H9 (cell line): ENCODE data around the gene CNDP1. TPM values are rescaled to one million over a fixed set of nuclear protein-coding genes. Genes with fewer than 3 reads are reported as not detected.

ENCODE experiments used
- DNase-seq: peaks from one replicate; pipeline ENCODE4 v3.0.0-alpha.2; 2017
- H2AFZ ChIP-seq: one replicate; pipeline ENCODE4 v1.6.1; 2013; ENCODE audit warnings: mild to moderate bottlenecking, low read length, control low read depth, moderate library complexity
- H2AK5ac ChIP-seq: 2 replicates; pipeline ENCODE4 v1.6.1; 2013; ENCODE audit warnings: low read length, control low read depth, mixed read lengths; ENCODE audit not compliant: insufficient read length
- H2BK120ac ChIP-seq: one replicate; pipeline ENCODE4 v1.6.1; 2013; ENCODE audit warnings: low read depth, mild to moderate bottlenecking, low read length, control low read depth, inconsistent platforms; ENCODE audit not compliant: poor library complexity, severe bottlenecking
- H2BK12ac ChIP-seq: 2 replicates; pipeline ENCODE4 v1.6.1; 2013; ENCODE audit warnings: low read length, control low read depth, mixed read lengths, low read depth; ENCODE audit not compliant: insufficient read length
- H2BK15ac ChIP-seq: 2 replicates; pipeline ENCODE4 v1.6.1; 2013; ENCODE audit warnings: low read depth, low read length, control low read depth
- H2BK20ac ChIP-seq: one replicate; pipeline ENCODE4 v1.6.1; 2013; ENCODE audit warnings: low read depth, mild to moderate bottlenecking, low read length, control low read depth, inconsistent platforms; ENCODE audit not compliant: poor library complexity, severe bottlenecking
- H2BK5ac ChIP-seq: 2 replicates; pipeline ENCODE4 v1.6.1; 2013; ENCODE audit warnings: low read length, control low read depth, mixed read lengths; ENCODE audit not compliant: insufficient read length
- H3K14ac ChIP-seq: 2 replicates; pipeline ENCODE4 v1.6.1; 2013; ENCODE audit warnings: low read length, control low read depth; ENCODE audit not compliant: insufficient read depth
- H3K18ac ChIP-seq: 2 replicates; pipeline ENCODE4 v1.6.1; 2013; ENCODE audit warnings: low read depth, mild to moderate bottlenecking, mixed read lengths, low read length, control low read depth; ENCODE audit not compliant: insufficient read length
- H3K23ac ChIP-seq: 2 replicates; pipeline ENCODE4 v1.6.1; 2013; ENCODE audit warnings: low read length, control low read depth, mixed read lengths, low read depth; ENCODE audit not compliant: insufficient read length
- H3K23me2 ChIP-seq: 2 replicates; pipeline ENCODE4 v1.6.1; 2013; ENCODE audit warnings: low read depth, mild to moderate bottlenecking, mixed read lengths, low read length, control low read depth; ENCODE audit not compliant: insufficient read length, poor library complexity, severe bottlenecking
- H3K27ac ChIP-seq: 2 replicates; pipeline ENCODE4 v1.5.1; 2013; ENCODE audit warnings: low read length, control low read depth, mixed read lengths, low read depth; ENCODE audit not compliant: insufficient read length
- H3K27me3 ChIP-seq: 2 replicates; pipeline ENCODE4 v1.6.1; 2013; ENCODE audit warnings: low read length, control low read depth, inconsistent platforms; ENCODE audit not compliant: insufficient read depth
- H3K4ac ChIP-seq: 2 replicates; pipeline ENCODE4 v1.6.1; 2013; ENCODE audit warnings: low read depth, mild to moderate bottlenecking, control low read depth, inconsistent platforms, low read length, moderate library complexity
- H3K4me1 ChIP-seq: 2 replicates; pipeline ENCODE4 v1.6.1; 2013; ENCODE audit warnings: low read length, control low read depth, inconsistent platforms; ENCODE audit not compliant: insufficient read depth
- H3K4me2 ChIP-seq: 2 replicates; pipeline ENCODE4 v1.6.1; 2013; ENCODE audit warnings: low read length, control low read depth, mixed read lengths; ENCODE audit not compliant: insufficient read length, insufficient read depth
- H3K56ac ChIP-seq: 2 replicates; pipeline ENCODE4 v1.6.1; 2013; ENCODE audit warnings: low read depth, mild to moderate bottlenecking, mixed read lengths, low read length, control low read depth; ENCODE audit not compliant: insufficient read length
- H3K79me1 ChIP-seq: 2 replicates; pipeline ENCODE4 v1.6.1; 2013; ENCODE audit warnings: low read depth, mild to moderate bottlenecking, moderate library complexity, low read length, control low read depth, inconsistent platforms; ENCODE audit not compliant: insufficient read depth, poor library complexity, severe bottlenecking
- H3K79me2 ChIP-seq: 2 replicates; pipeline ENCODE4 v1.6.1; 2013; ENCODE audit warnings: low read length, control low read depth, inconsistent platforms; ENCODE audit not compliant: insufficient read depth
- H3K9ac ChIP-seq: 2 replicates; pipeline ENCODE4 v1.6.1; 2013; ENCODE audit warnings: low read length, control low read depth, mixed read lengths; ENCODE audit not compliant: insufficient read length; ENCODE audit errors: extremely low read depth
- H3K9me3 ChIP-seq: one replicate; pipeline ENCODE4 v1.6.1; 2013; ENCODE audit warnings: low read depth, low read length, inconsistent platforms; ENCODE audit not compliant: control insufficient read depth
- H3T11ph ChIP-seq: one replicate; pipeline ENCODE4 v1.6.1; 2013; ENCODE audit warnings: mild to moderate bottlenecking, low read length, control low read depth, inconsistent platforms
- H4K20me1 ChIP-seq: one replicate; pipeline ENCODE4 v1.6.1; 2013; ENCODE audit not compliant: control insufficient read depth, insufficient read length, insufficient read depth
- H4K5ac ChIP-seq: 2 replicates; pipeline ENCODE4 v1.6.1; 2013; ENCODE audit warnings: low read depth, mild to moderate bottlenecking, mixed read lengths, low read length, control low read depth; ENCODE audit not compliant: insufficient read length
- H4K8ac ChIP-seq: replicated peaks from 2 replicates; pipeline ENCODE4 v1.6.1; 2013; ENCODE audit warnings: low read length, control low read depth, mixed read lengths, low read depth; ENCODE audit not compliant: insufficient read length
- H4K91ac ChIP-seq: 2 replicates; pipeline ENCODE4 v1.6.1; 2013; ENCODE audit warnings: low read depth, mild to moderate bottlenecking, moderate library complexity, mixed read lengths, low read length, control low read depth; ENCODE audit not compliant: insufficient read length
- H3K27ac Mint-ChIP-seq, 3 experiments: 2 replicates in 2 of 3; 3 replicates in 1 of 3; pipeline ENCODE4 v1.8.0; 2020 to 2021; ENCODE audit warnings: mixed read lengths in 3 of 3, mild to moderate bottlenecking in 1 of 3, moderate library complexity in 1 of 3
- H3K27me3 Mint-ChIP-seq: 2 replicates; pipeline ENCODE4 v1.8.0; 2021; ENCODE audit warnings: low read depth, mild to moderate bottlenecking, moderate library complexity, mixed read lengths
- H3K36me3 Mint-ChIP-seq, 3 experiments: 2 replicates in 2 of 3; 3 replicates in 1 of 3; pipeline ENCODE4 v1.8.0; 2020 to 2021; ENCODE audit warnings: low read depth in 3 of 3, mixed read lengths in 3 of 3; ENCODE audit not compliant: insufficient read depth in 1 of 3
- H3K4me1 Mint-ChIP-seq, 2 experiments: 2 replicates each; pipeline ENCODE4 v1.8.0; 2020; ENCODE audit warnings: mixed read lengths in 2 of 2
- H3K4me3 Mint-ChIP-seq, 2 experiments: 2 replicates in 1 of 2; 3 replicates in 1 of 2; pipeline ENCODE4 v1.8.0; 2020 to 2021; ENCODE audit warnings: mild to moderate bottlenecking in 2 of 2, mixed read lengths in 2 of 2, moderate library complexity in 1 of 2
- H3K9me3 Mint-ChIP-seq, 2 experiments: 2 replicates in 1 of 2; 3 replicates in 1 of 2; pipeline ENCODE4 v1.8.0; 2020; ENCODE audit warnings: mild to moderate bottlenecking in 2 of 2, mixed read lengths in 2 of 2, moderate library complexity in 1 of 2
- CTCF ChIP-seq: fragments of 200-600 bp; sonication (generic); conservative IDR thresholded peaks from 3 replicates; pipeline ENCODE4 v1.8.0; 2021; ENCODE audit warnings: antibody characterized with exemption, mild to moderate bottlenecking
- WGBS: extraction: QIAGEN DNeasy Blood & Tissue Kit; methylation state at CpG from one replicate; pipeline ENCODE4 v1.1.7; 2013; ENCODE audit warnings: missing lambda C conversion rate, low lambda C conversion rate, mixed read lengths; ENCODE audit not compliant: insufficient read length; ENCODE audit errors: extremely low coverage; 5-methylcytosine and 5-hydroxymethylcytosine counted together
- total RNA-seq: library from RNA; stranded (reverse); gene quantifications from 2 replicates; pipeline ENCODE4 v1.2.1, GENCODE V29; 2021

The CNDP1 gene
- total RNA-seq, 1 experiment from 2014 or later, result not detected

- WGBS, result no CpG with 5 or more reads among the region's 12 CpGs
Measured at GRCh38 chr18:74533666-74534065, 634 bp upstream of the CNDP1 start.

More at GRCh38 chr18:74533666-74534065, 634 bp upstream of the CNDP1 start:
- no peaks in the 10 kb centered on the region for H3K27me3 ChIP-seq
- no peak overlapping the region for H2BK20ac ChIP-seq
- H4K8ac ChIP-seq, result no peak overlapping the region
- no peaks in the 10 kb centered on the region for H4K20me1 ChIP-seq
- H3K36me3 Mint-ChIP-seq, result no peaks in the 10 kb centered on the region; a peak in 2 of 7 replicates
- no peak overlapping the region for H3K56ac ChIP-seq
- H3K9me3 ChIP-seq, result no peaks in the 10 kb centered on the region
- H3K4ac ChIP-seq, result no peak overlapping the region
- 0 out of 4 replicates have a peak, but pooled peaks cover 0 to 3% of the 10 kb centered on the region in 2 experiments for H3K4me1 Mint-ChIP-seq
- H3K27me3 Mint-ChIP-seq, result peaks cover 15% of the 10 kb centered on the region
- no peak overlapping the region for H2BK15ac ChIP-seq
- DNase-seq, result peak; percentile 35
- no peak overlapping the region for H3K27ac ChIP-seq
- peaks cover 2% of the 10 kb centered on the region for H3K23me2 ChIP-seq
- H4K91ac ChIP-seq, result no peak overlapping the region
- no peak overlapping the region for H3K23ac ChIP-seq
- H3K4me3 Mint-ChIP-seq, result no peak overlapping the region
- H3K9ac ChIP-seq, result no peak overlapping the region
- H3K4me2 ChIP-seq, result no peak overlapping the region
- peak overlapping the region in 1 of 3 experiments; percentile 68; a peak in 2 of 7 replicates for H3K27ac Mint-ChIP-seq
- no peak overlapping the region for H3K18ac ChIP-seq
- H2BK12ac ChIP-seq, result no peak overlapping the region
- H3K4me1 ChIP-seq, result no peaks in the 10 kb centered on the region
- no peak overlapping the region for H2BK120ac ChIP-seq
- H3K79me1 ChIP-seq, result no peaks in the 10 kb centered on the region
- no peak overlapping the region for H3K14ac ChIP-seq
- no peak overlapping the region for H2BK5ac ChIP-seq
- no peak overlapping the region for H2AK5ac ChIP-seq
- no peak overlapping the region for H4K5ac ChIP-seq
- H2AFZ ChIP-seq, result no peak overlapping the region
- H3T11ph ChIP-seq, result no peak overlapping the region
- H3K79me2 ChIP-seq, result no peaks in the 10 kb centered on the region
- no peak for TF ChIP-seq CTCF
- peaks cover 5 to 10% of the 10 kb centered on the region in 2 experiments; a peak in 4 of 5 replicates for H3K9me3 Mint-ChIP-seq
